Ovary (tissue), 9 donors: ENCODE measurements around the gene RAB40C. TPM values are rescaled to one million over a fixed set of nuclear protein-coding genes. Genes with fewer than 3 reads are reported as not detected.
A peak's percentile ranks its signal among the peaks of the same experiment; 100 is the strongest.

Experiments used
- DNase-seq, 5 donors: peaks; one replicate each; pipeline ENCODE4 v3.0.0-alpha.2; 2019 to 2020
- H3K27ac ChIP-seq, 2 donors: fragments of 200-600 bp; one replicate each; pipeline versions ENCODE4 v1.5.1 to v1.8.0; 2019 to 2022
- H3K27me3 ChIP-seq: fragments of 200-600 bp; one replicate; pipeline ENCODE4 v1.8.0; 2022
- H3K36me3 ChIP-seq: fragments of 200-600 bp; sonication (generic); one replicate; pipeline ENCODE4 v1.5.1; 2019
- H3K4me1 ChIP-seq: one replicate; pipeline ENCODE4 v1.8.1; 2013; ENCODE audit warnings: mild to moderate bottlenecking, moderate library complexity; ENCODE audit not compliant: insufficient read depth
- H3K4me3 ChIP-seq: fragments of 200-600 bp; sonication (generic); one replicate; pipeline ENCODE4 v1.5.1; 2017
- H3K9me3 ChIP-seq, 2 donors: fragments of 200-600 bp in 1 of 2; sonication (generic) in 1 of 2; one replicate each; pipeline versions ENCODE4 v1.5.1 to v1.8.1; 2013 to 2019; ENCODE audit warnings: mild to moderate bottlenecking in 1 of 2, moderate library complexity in 1 of 2
- CTCF ChIP-seq, 3 donors: fragments of 450-650 bp in 2 of 3; fragments of 200-600 bp in 1 of 3; IDR thresholded peaks; one replicate each; pipeline versions ENCODE4 v1.5.1 to v1.8.0; 2016 to 2022; ENCODE audit warnings: antibody characterized with exemption in 3 of 3, mild to moderate bottlenecking in 1 of 3
- EP300 ChIP-seq: sonication (generic); formaldehyde crosslinking; IDR thresholded peaks from one replicate; pipeline ENCODE4 v1.6.1; 2017; ENCODE audit warnings: antibody characterized with exemption
- POLR2A ChIP-seq: fragments of 450-650 bp; IDR thresholded peaks from one replicate; pipeline ENCODE4 v1.6.1; 2017; ENCODE audit warnings: antibody characterized with exemption, mild to moderate bottlenecking, moderate library complexity
- WGBS, 3 donors: extraction: QIAGEN DNeasy Blood & Tissue Kit in 1 of 3; methylation state at CpG; one replicate each; pipeline versions ENCODE4 v1.1.5 to v1.1.7; 2013 to 2017; 5-methylcytosine and 5-hydroxymethylcytosine counted together
- intact Hi-C, 4 donors: fragments of 100-400 bp; cut with DNase I; formaldehyde crosslinking; loops; one replicate each; pipeline versions ENCODE4 v1.11.0 to v1.15.1; 2022 to 2023
- polyA plus RNA-seq, 2 donors: library from polyadenylated mRNA; stranded (reverse); fragments of 200-250 nt in 1 of 2; fragments of 350-450 nt in 1 of 2; fragmentation: Illumina TruSeq in 1 of 2; extraction: RNeasy Lipid Tissue Mini Kit (QIAGEN cat#74804) in 1 of 2; gene quantifications; one replicate each; pipeline ENCODE4 v1.2.3, GENCODE V29; 2013 to 2014
- total RNA-seq, 7 donors: library from RNA; depleted of rRNA in 2 of 7; stranded (reverse); fragments of >200 nt in 2 of 7; fragmentation: NEBNext Ultra II Directional in 3 of 7; extraction: Animal tissue kit (Norgen Biotek cat#: 25700) in 3 of 7; gene quantifications; one replicate each; pipeline versions ENCODE4 v1.1.0 to v1.2.4, GENCODE V29; 2016 to 2023
- donor health status: DM: no; HTN: no; CAD: no; lungs with moderate emphysema.
- donor health status: DM: no; HTN: no; CAD: no.
- donor health status: Bipolar disorder and iron deficiency.
- donor health status: DM: yes; HTN: yes; CAD: no.
- donor health status: DM: no; HTN: no; CAD: no.
- donor health status: DM: yes; HTN: yes; CAD: no.

Gene RAB40C
- total and polyA plus RNA-seq, 9 donors: 1.9 to 24.1 (median 21.0) TPM

GRCh38 chr16:608019-608418, 18.2 kb downstream of the RAB40C start:
- H3K4me1 ChIP-seq: no peaks in the 10 kb centered on the region
- 85 to 89% (median 87%) methylated on average over 10 of the region's 10 CpGs for WGBS, 3 donors
- H3K27ac ChIP-seq: no peak overlapping the region
- no peaks in the 10 kb centered on the region for H3K9me3 ChIP-seq
- H3K36me3 ChIP-seq: no peaks in the 10 kb centered on the region
- H3K4me3 ChIP-seq: no peak overlapping the region
- TF ChIP-seq POLR2A: no peak
- TF ChIP-seq EP300: no peak
- no peak for TF ChIP-seq CTCF (IDR thresholded peaks at IDR 0.05)
- DNase-seq: no peak
- intact Hi-C loops: no loop called here
- H3K27me3 ChIP-seq: no peaks in the 10 kb centered on the region

GRCh38 chr16:609316-609715, 19.4 kb downstream of the RAB40C start:
- TF ChIP-seq CTCF (IDR thresholded peaks at IDR 0.05): no peak
- no peak for TF ChIP-seq POLR2A
- TF ChIP-seq EP300: no peak
- no peak for DNase-seq
- Histone ChIP-seq H3K4me1 (no peaks in the 10 kb centered on the region), H3K27ac (no peak overlapping the region), H3K4me3 (no peak overlapping the region), H3K27me3 (no peaks in the 10 kb centered on the region), H3K9me3 (no peaks in the 10 kb centered on the region), H3K36me3 (no peaks in the 10 kb centered on the region)
- intact Hi-C loops: no loop called here
- 87 to 90% (median 88%) methylated on average over 13 of the region's 13 CpGs for WGBS, 3 donors

- no peak overlapping the region for H3K27ac ChIP-seq
- 91 to 95% (median 91%) methylated on average over 14 of the region's 14 CpGs for WGBS, 3 donors
These were observed 20.1 kb downstream of the RAB40C start for GRCh38 chr16:609984-610383.

GRCh38 chr16:610513-611381, 20.9 kb downstream of the RAB40C start:
- Histone ChIP-seq H3K4me3 (no peak overlapping the region), H3K36me3 (no peaks in the 10 kb centered on the region), H3K4me1 (no peaks in the 10 kb centered on the region), H3K27me3 (no peaks in the 10 kb centered on the region), H3K27ac (no peak overlapping the region), H3K9me3 (no peaks in the 10 kb centered on the region)
- peak in 4 of 5 donors; percentile 47 to 65 (median 50) for DNase-seq
- 71 to 76% (median 73%) methylated on average over 27 to 28 of the region's 28 CpGs for WGBS, 3 donors
- peak in 2 of 3 donors; percentile 32 to 38 for TF ChIP-seq CTCF (IDR thresholded peaks at IDR 0.05)
- TF ChIP-seq POLR2A: no peak
- intact Hi-C loops: no loop called here

More at GRCh38 chr16:609984-610383, 20.1 kb downstream of the RAB40C start:
- Histone ChIP-seq H3K36me3 (no peaks in the 10 kb centered on the region), H3K4me1 (no peaks in the 10 kb centered on the region), H3K4me3 (no peak overlapping the region), H3K9me3 (no peaks in the 10 kb centered on the region), H3K27me3 (no peaks in the 10 kb centered on the region)
- TF ChIP-seq CTCF (IDR thresholded peaks at IDR 0.05): no peak
- no peak for TF ChIP-seq POLR2A
- no peak for TF ChIP-seq EP300
- intact Hi-C loops: no loop called here
- DNase-seq: no peak
